ENCODE measurements around the gene HUS1. TPM values are rescaled to one million over a fixed set of nuclear protein-coding genes. Genes with fewer than 3 reads are reported as not detected.

HUS1 gene
- total and polyA plus RNA-seq, 12 donors = 8.3 to 45.1 (median 31.2) TPM

DNA sequence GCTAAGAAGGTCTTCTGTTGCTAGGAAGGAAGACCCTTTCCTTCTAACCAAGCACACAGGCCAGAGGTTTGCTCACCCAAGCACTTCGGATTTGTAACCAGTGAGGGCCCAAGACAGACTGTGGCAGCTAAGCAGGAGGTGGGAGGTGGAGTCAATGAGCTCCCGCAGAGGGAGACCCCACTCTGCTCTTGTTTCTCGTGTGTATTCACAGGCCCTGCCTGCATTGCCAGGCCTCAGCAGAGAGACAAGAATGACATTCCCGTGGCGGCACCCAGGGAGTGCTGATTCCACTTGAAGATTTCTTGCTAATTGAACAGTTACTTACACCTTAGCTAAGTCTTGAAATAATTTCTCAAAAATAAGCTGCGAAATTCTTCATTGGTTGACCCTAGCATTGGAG is 44.6 kb downstream of the HUS1 start:
- Histone ChIP-seq H3K27ac (no peak overlapping the region), H3K9me3 (replicated peaks in 1 of 3) (no peaks in the 10 kb centered on the region), H3K4me3 (no peak overlapping the region), H3K27me3 (no peaks in the 10 kb centered on the region), H3K36me3 (replicated peaks in 1 of 2) (no peaks in the 10 kb centered on the region), H3K4me1 (replicated peaks in 1 of 2) (no peaks in the 10 kb centered on the region)
- no peak for TF ChIP-seq POLR2A (IDR thresholded peaks at IDR 0.05)
- TF ChIP-seq, protein P1, sequence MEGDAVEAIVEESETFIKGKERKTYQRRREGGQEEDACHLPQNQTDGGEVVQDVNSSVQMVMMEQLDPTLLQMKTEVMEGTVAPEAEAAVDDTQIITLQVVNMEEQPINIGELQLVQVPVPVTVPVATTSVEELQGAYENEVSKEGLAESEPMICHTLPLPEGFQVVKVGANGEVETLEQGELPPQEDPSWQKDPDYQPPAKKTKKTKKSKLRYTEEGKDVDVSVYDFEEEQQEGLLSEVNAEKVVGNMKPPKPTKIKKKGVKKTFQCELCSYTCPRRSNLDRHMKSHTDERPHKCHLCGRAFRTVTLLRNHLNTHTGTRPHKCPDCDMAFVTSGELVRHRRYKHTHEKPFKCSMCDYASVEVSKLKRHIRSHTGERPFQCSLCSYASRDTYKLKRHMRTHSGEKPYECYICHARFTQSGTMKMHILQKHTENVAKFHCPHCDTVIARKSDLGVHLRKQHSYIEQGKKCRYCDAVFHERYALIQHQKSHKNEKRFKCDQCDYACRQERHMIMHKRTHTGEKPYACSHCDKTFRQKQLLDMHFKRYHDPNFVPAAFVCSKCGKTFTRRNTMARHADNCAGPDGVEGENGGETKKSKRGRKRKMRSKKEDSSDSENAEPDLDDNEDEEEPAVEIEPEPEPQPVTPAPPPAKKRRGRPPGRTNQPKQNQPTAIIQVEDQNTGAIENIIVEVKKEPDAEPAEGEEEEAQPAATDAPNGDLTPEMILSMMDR (IDR thresholded peaks at IDR 0.05) = no peak
- DNase-seq = no peak
- intact Hi-C loops (cut with DNase I) = no loop called here
- WGBS, 4 donors = 83 to 89% (median 85%) methylated on average over 6 of the region's 6 CpGs

DNA sequence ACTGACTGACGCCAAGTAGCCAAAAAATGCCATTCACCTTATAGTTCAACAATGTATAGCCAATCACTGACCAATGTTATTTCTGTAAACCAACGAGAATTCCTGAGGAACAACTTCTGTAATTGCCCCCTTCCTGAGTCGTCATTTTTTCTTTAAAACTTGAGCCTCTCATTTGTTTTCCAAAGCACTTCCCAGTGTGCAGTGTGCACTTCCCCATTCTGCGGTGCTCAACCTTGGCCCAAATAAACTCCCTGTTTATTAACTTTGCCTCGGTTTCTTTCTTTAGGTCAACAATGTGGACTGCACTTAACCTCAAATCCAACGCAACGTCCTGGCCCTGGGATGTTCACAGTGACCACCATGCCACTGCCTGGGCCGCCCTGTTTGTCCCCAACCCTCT is 46.2 kb downstream of the HUS1 start:
- Histone ChIP-seq H3K4me3 (no peak overlapping the region), H3K4me1 (replicated peaks in 1 of 2) (no peaks in the 10 kb centered on the region), H3K27me3 (no peaks in the 10 kb centered on the region), H3K36me3 (replicated peaks in 1 of 2) (no peaks in the 10 kb centered on the region), H3K9me3 (replicated peaks in 1 of 3) (no peaks in the 10 kb centered on the region), H3K27ac (no peak overlapping the region)
- 75 to 86% (median 83%) methylated on average over 8 of the region's 8 CpGs for WGBS, 4 donors
- TF ChIP-seq POLR2A (IDR thresholded peaks at IDR 0.05) = no peak
- no peak for DNase-seq
- intact Hi-C loops (cut with DNase I) = no loop called here

DNA sequence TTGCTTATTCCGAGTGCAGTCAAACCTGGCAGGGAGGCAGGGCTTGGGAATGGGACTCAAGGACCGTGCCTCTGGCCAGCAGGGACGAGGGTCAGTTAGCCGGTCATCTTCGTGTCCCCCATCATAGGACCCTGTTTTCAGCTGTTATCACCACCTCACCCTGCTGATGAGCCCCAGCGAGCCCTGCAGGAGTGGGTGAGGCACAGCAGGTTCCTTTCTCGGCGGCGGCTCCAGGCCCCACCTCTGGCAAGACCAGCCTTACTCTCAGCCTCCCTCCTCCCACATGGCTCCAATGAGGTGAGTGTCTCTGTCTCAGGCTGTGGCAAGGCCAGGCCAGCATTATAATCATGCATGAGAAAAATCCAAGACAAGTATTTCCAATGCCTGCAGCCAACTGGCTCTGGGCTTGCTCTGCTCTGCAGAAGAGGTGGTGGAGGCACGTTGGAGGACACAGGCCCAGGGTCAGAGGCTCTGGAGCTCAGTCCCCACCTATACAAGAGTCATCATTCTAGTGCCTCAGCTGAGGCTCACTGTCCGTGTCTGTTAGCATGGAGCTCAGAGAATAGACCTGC is 46.9 kb downstream of the HUS1 start:
- intact Hi-C loops (cut with DNase I) = no loop called here
- Histone ChIP-seq H3K36me3 (replicated peaks in 1 of 2) (no peaks in the 10 kb centered on the region), H3K27me3 (no peaks in the 10 kb centered on the region), H3K27ac (no peak overlapping the region), H3K4me1 (replicated peaks in 1 of 2) (no peaks in the 10 kb centered on the region), H3K4me3 (no peak overlapping the region), H3K9me3 (replicated peaks in 1 of 3) (no peaks in the 10 kb centered on the region)
- WGBS, 4 donors = 85 to 95% (median 90%) methylated on average over 11 of the region's 11 CpGs
- TF ChIP-seq, protein P1 (IDR thresholded peaks at IDR 0.05) = no peak
- TF ChIP-seq POLR2A (IDR thresholded peaks at IDR 0.05) = no peak
- no peak for DNase-seq

DNA sequence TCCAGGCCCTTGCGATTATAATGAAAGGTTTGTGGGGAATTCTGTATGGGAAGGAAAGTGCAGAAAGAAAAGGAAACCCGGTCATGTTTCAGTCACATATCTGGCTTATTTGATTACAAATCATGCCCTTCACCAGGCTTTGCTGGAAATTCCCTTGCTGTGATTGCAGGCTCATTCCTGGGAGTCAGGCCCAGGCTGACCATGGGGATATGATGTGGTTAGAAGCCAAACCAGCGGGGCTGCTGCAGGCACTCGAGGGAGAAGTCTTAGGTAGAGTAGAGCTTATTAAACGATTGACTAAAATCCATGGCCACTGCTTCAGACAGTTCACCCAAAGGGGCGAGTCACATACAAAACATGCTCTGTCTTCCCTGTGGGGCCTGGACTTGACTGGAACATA is 47.4 kb downstream of the HUS1 start:
- no peak for TF ChIP-seq POLR2A (IDR thresholded peaks at IDR 0.05)
- TF ChIP-seq, protein P1 (IDR thresholded peaks at IDR 0.05) = no peak
- H3K4me3 ChIP-seq = no peak overlapping the region
- WGBS, 4 donors = 63 to 71% (median 66%) methylated on average over 6 of the region's 6 CpGs
- no peaks in the 10 kb centered on the region for H3K27me3 ChIP-seq
- DNase-seq = no peak
- intact Hi-C loops (cut with DNase I) = no loop called here
- H3K27ac ChIP-seq = no peak overlapping the region
- no peaks in the 10 kb centered on the region for H3K4me1 ChIP-seq (replicated peaks in 1 of 2)
- H3K36me3 ChIP-seq (replicated peaks in 1 of 2) = no peaks in the 10 kb centered on the region
- H3K9me3 ChIP-seq (replicated peaks in 1 of 3) = no peaks in the 10 kb centered on the region

All from adrenal gland (tissue), 12 donors.